HepG2 (cell line): ENCODE results near the gene SMURF1. TPM values are rescaled to one million over a fixed set of nuclear protein-coding genes. Genes with fewer than 3 reads are reported as not detected.

ENCODE experiments used
- ATAC-seq: fragments of 200-7000 bp; cut with Tn5 transposase; 3 replicates; pipeline ENCODE4 v1.9.1; 2020; ENCODE audit warnings: mild to moderate bottlenecking, moderate library complexity
- BruUV-seq: library from RNA; stranded (reverse); fragments of 400-500 nt; replicated peaks from 2 replicates; lab custom pipeline; 2021; lab: Mats Ljungman, UMichigan
- CTCF ChIA-PET: fragments of 300-600 bp; formaldehyde crosslinking; extraction: SDS; loops from one replicate; lab custom pipeline; 2021; ENCODE audit warnings: low total read pairs, inconsistent platforms, low intra/inter-chr PET ratio; lab: Yijun Ruan, JAX
- POLR2A ChIA-PET: fragments of 350-600 bp; sonication (Branson Sonifier 250); formaldehyde crosslinking; loops from one replicate; lab custom pipeline; 2020; ENCODE audit warnings: antibody characterized with exemption, inconsistent platforms; lab: Yijun Ruan, JAX
- DNase-seq: peaks from one replicate; pipeline ENCODE4 v3.0.0-alpha.2; 2015; ENCODE audit warnings: low spot score
- FAIRE-seq: peaks from 3 replicates; lab custom pipeline; 2011; peaks lifted over from hg19 to GRCh38; lab: Jason Lieb, UNC
- H2AFZ ChIP-seq: one replicate; pipeline ENCODE4 v1.6.1; 2011; ENCODE audit warnings: low read length, inconsistent platforms
- H3K27ac ChIP-seq: fragments of 300-600 bp; 3 replicates; pipeline ENCODE4 v1.8.0; 2011; ENCODE audit warnings: mixed run types, mild to moderate bottlenecking, mixed read lengths, low read length, inconsistent platforms; ENCODE audit not compliant: insufficient read depth; ENCODE audit errors: extremely low read length
- H3K27me3 ChIP-seq, 2 experiments: fragments of 200-600 bp in 1 of 2; 2 replicates in 1 of 2; 3 replicates in 1 of 2; pipeline versions ENCODE4 v1.6.0 to v1.8.0; 2011; ENCODE audit warnings: low read length in 2 of 2, mild to moderate bottlenecking in 2 of 2, moderate library complexity in 2 of 2, inconsistent platforms in 1 of 2; ENCODE audit not compliant: insufficient read depth in 2 of 2, control insufficient read depth in 1 of 2
- H3K36me3 ChIP-seq, 2 experiments: fragments of 200-600 bp in 1 of 2; replicated peaks in 1 of 2; 2 replicates in 1 of 2; 3 replicates in 1 of 2; pipeline versions ENCODE4 v1.5.1 to v1.8.0; 2011; ENCODE audit warnings: low read length in 2 of 2, inconsistent platforms in 1 of 2; ENCODE audit not compliant: insufficient read depth in 2 of 2, control insufficient read depth in 1 of 2
- H3K4me1 ChIP-seq: 2 replicates; pipeline ENCODE4 v1.5.1; 2012; ENCODE audit warnings: low read length, inconsistent platforms; ENCODE audit not compliant: insufficient read depth
- H3K4me2 ChIP-seq: 2 replicates; pipeline ENCODE4 v1.6.0; 2011; ENCODE audit warnings: low read depth, low read length, inconsistent platforms
- H3K4me3 ChIP-seq, 3 experiments: fragments of 200-600 bp in 1 of 3; sonication (generic), shearing (Covaris generic) in 1 of 3; replicated peaks in 1 of 3; 2 replicates each; pipeline ENCODE4 v1.5.1; 2011 to 2016; ENCODE audit warnings: low read length in 3 of 3, inconsistent platforms in 2 of 3, low read depth in 2 of 3, mild to moderate bottlenecking in 2 of 3, control low read depth in 1 of 3, mixed read lengths in 1 of 3; ENCODE audit not compliant: insufficient read depth in 1 of 3
- H3K79me2 ChIP-seq: one replicate; pipeline ENCODE4 v1.6.1; 2011; ENCODE audit warnings: low read length, inconsistent platforms; ENCODE audit not compliant: insufficient read depth
- H3K9ac ChIP-seq: 2 replicates; pipeline ENCODE4 v1.6.0; 2011; ENCODE audit warnings: mild to moderate bottlenecking, low read depth, low read length, inconsistent platforms; ENCODE audit not compliant: insufficient read depth
- H3K9me3 ChIP-seq: 2 replicates; pipeline ENCODE4 v1.5.1; 2012; ENCODE audit warnings: mild to moderate bottlenecking, low read length
- H4K20me1 ChIP-seq: 2 replicates; pipeline ENCODE4 v1.6.0; 2011; ENCODE audit warnings: inconsistent platforms, mild to moderate bottlenecking, low read length, moderate library complexity; ENCODE audit not compliant: insufficient read depth
- AGO2 ChIP-seq: fragments of 200-400 bp; formaldehyde crosslinking; optimal IDR thresholded peaks from 2 replicates; pipeline ENCODE3; 2017; ENCODE audit warnings: mild to moderate bottlenecking, low read depth, low read length, moderate library complexity
- ARHGAP35 ChIP-seq: sonication (generic); formaldehyde crosslinking; IDR thresholded peaks from 2 replicates; pipeline ENCODE4 v1.9.0; 2022; ENCODE audit warnings: mild to moderate bottlenecking, inconsistent platforms, moderate library complexity, missing genetic modification reagents, borderline replicate concordance
- EED ChIP-seq: sonication (generic); formaldehyde crosslinking; IDR thresholded peaks from 2 replicates; pipeline ENCODE4 v1.5.0; 2020; ENCODE audit warnings: mild to moderate bottlenecking, missing genetic modification reagents
- MTERF4 ChIP-seq: sonication (generic); formaldehyde crosslinking; IDR thresholded peaks from 2 replicates; pipeline ENCODE4 v1.8.0; 2023; ENCODE audit warnings: mild to moderate bottlenecking, missing genetic modification reagents
- RBM22 ChIP-seq: fragments of 200-400 bp; formaldehyde crosslinking; optimal IDR thresholded peaks from 2 replicates; pipeline ENCODE3; 2017; ENCODE audit warnings: mild to moderate bottlenecking, low read length, moderate library complexity
- RERE ChIP-seq: IDR thresholded peaks from 2 replicates; pipeline ENCODE4 v1.6.1; 2016; ENCODE audit warnings: low read depth, missing genetic modification reagents, missing compliant biosample characterization
- ZBTB33 ChIP-seq: sonication (generic); formaldehyde crosslinking; IDR thresholded peaks from 2 replicates; pipeline ENCODE4 v1.4.0; 2020; ENCODE audit warnings: missing genetic modification reagents
- ZC3H13 ChIP-seq: sonication (generic); formaldehyde crosslinking; IDR thresholded peaks from 2 replicates; pipeline ENCODE4 v1.8.1; 2023; ENCODE audit warnings: mild to moderate bottlenecking, missing genetic modification reagents, moderate library complexity
- ZFP36 ChIP-seq: fragments of 150-350 bp; IDR thresholded peaks from 2 replicates; pipeline ENCODE4 v1.6.1; 2018; ENCODE audit warnings: borderline replicate concordance, low read length, low read depth; ENCODE audit not compliant: partially characterized antibody
- WGBS: methylation state at CpG from one replicate; pipeline ENCODE4 v1.1.6; 2017; ENCODE audit warnings: low lambda C conversion rate; 5-methylcytosine and 5-hydroxymethylcytosine counted together
- in situ Hi-C: cut with HindIII; loops from 2 replicates; pipeline ENCODE4 v1.10.0; 2017; ENCODE audit warnings: low pct_unique_long_range_greater_than_20kb; ENCODE audit not compliant: extremely low pct_ligation_motif_present
- intact Hi-C: fragments of 100-400 bp; cut with micrococcal nuclease; formaldehyde crosslinking; loops from one replicate; pipeline ENCODE4 v1.10.0; 2022; ENCODE audit not compliant: unreplicated experiment
- polyA plus RNA-seq, 8 experiments: library from polyadenylated mRNA; depleted of rRNA in 3 of 8; stranded (reverse) in 7 of 8; unstranded in 1 of 8; fragments of >200 nt; fragmentation: Illumina TruSeq in 4 of 8; extraction: Trizol in 4 of 8; gene quantifications; 2 replicates each; pipeline versions ENCODE4 v1.2.1 to v1.2.3, GENCODE V29; 2011 to 2016; ENCODE audit warnings: low read depth in 4 of 8, missing spikeins in 1 of 8, mixed read lengths in 1 of 8; ENCODE audit not compliant: insufficient read depth in 1 of 8
- total RNA-seq, 5 experiments: library from RNA; depleted of rRNA; stranded (reverse); fragments of >200 nt; fragmentation: Illumina TruSeq; extraction: Trizol; gene quantifications; 2 replicates each; pipeline ENCODE4 v1.2.3, GENCODE V29; 2016; ENCODE audit warnings: low read depth in 1 of 5

The SMURF1 gene
- total and polyA plus RNA-seq, 2 of the 13 experiments (the other 11 are each of a cell fraction or from before 2014, with no cell fraction given), result 8.3 to 11.1 TPM

- no peak for FAIRE-seq
Measured at GRCh38 chr7:99014113-99014985, 129.6 kb downstream of the SMURF1 start.

More at GRCh38 chr7:99014113-99014985, 129.6 kb downstream of the SMURF1 start:
- H3K4me1 ChIP-seq, result no peaks in the 10 kb centered on the region
- BruUV-seq, result no TSS peak
- H3K9ac ChIP-seq, result no peak overlapping the region
- in situ Hi-C loops (no loop called here), intact Hi-C loops (no loop called here)
- H3K79me2 ChIP-seq, result no peaks in the 10 kb centered on the region
- H3K9me3 ChIP-seq, result no peaks in the 10 kb centered on the region
- DNase-seq (no peak), ATAC-seq (peak; percentile 26)
- TF ChIP-seq ARHGAP35 (CRISPR knock-in tag), result no peak
- no peak for TF ChIP-seq RERE (CRISPR knock-in tag)
- TF ChIP-seq EED (CRISPR knock-in tag), result no peak
- peak; percentile 51 for TF ChIP-seq RBM22
- no peak for TF ChIP-seq MTERF4 (CRISPR knock-in tag)
- TF ChIP-seq ZBTB33, result no peak
- TF ChIP-seq AGO2, result peak; percentile 25
- 0 out of 2 replicates have a peak, but pooled peaks have one; percentile 36 for TF ChIP-seq ZC3H13
- no peak for TF ChIP-seq ZFP36
- CTCF ChIA-PET, result no interaction called here
- WGBS, result 98% methylated on average over 15 of the region's 18 CpGs
- no peaks in the 10 kb centered on the region for H4K20me1 ChIP-seq
- H3K27me3 ChIP-seq, result no peaks in the 10 kb centered on the region
- H3K36me3 ChIP-seq, result peaks cover 24 to 49% of the 10 kb centered on the region in 2 experiments; a peak in 4 of 5 replicates
- no peak overlapping the region for H3K4me3 ChIP-seq
- H3K4me2 ChIP-seq, result no peak overlapping the region
- POLR2A ChIA-PET, result no interaction called here
- H3K27ac ChIP-seq, result no peak overlapping the region
- H2AFZ ChIP-seq, result no peak overlapping the region
